ENCODE results near the gene ZMYND8.

DNA sequence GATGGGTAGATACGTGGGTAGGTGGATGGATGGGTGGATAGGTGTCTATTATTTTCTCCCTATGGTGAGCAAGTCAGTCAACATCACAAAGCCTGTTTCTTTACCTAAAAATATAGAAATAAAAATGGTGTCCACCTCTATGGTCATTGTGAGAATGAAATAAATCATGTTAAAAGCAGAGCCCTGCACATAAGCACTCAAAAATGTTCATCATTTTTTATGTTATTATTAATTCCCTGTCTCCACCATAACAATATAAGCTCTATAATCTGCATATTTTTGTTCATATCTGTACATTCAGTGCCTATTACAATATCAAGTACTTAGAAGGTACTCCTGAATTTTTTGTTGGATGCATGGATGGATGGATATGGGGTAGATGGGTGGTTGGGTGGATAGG is 177.6 kb downstream of the ZMYND8 start:
- TF ChIP-seq CTCF (conservative IDR thresholded peaks at IDR 0.05 in 1 of 2, IDR thresholded peaks at IDR 0.05 in 1 of 2; ENCODE audit: low read depth in 1 of 2, low read length in 2 of 2) (no peak), EZH2 (IDR thresholded peaks at IDR 0.05; ENCODE audit: low read length, missing control alignments) (no peak)
